Ramos (cell line): Measurements from ENCODE around the gene SLC9C2.
"Not testable (repeated sequence)": the region's sequence is repeated elsewhere in the genome, so short reads cannot be mapped to it uniquely, and the experiment has no call there.

Experiments
- in situ Hi-C: fragments of 300-500 bp; cut with MboI; formaldehyde crosslinking; loops from one replicate; pipeline ENCODE4 v1.14.3; 2022; ENCODE audit warnings: low sequenced_read_pairs; ENCODE audit not compliant: unreplicated experiment

SLC9C2 gene

GRCh38 chr1:173529106-173529505, 73.8 kb downstream of the SLC9C2 start:
- in situ Hi-C loops: no loop called here

GRCh38 chr1:173527151-173527826, 75.6 kb downstream of the SLC9C2 start:
- in situ Hi-C loops: no loop called here

GRCh38 chr1:173525926-173526325, 76.9 kb downstream of the SLC9C2 start:
- in situ Hi-C loops: no loop called here

- in situ Hi-C loops: no loop called here
Observed at GRCh38 chr1:173523329-173523728, 79.5 kb downstream of the SLC9C2 start.

- in situ Hi-C loops: no loop called here
Observed at GRCh38 chr1:173520799-173521198, 82.1 kb downstream of the SLC9C2 start.

GRCh38 chr1:173514503-173514902, 88.4 kb downstream of the SLC9C2 start:
- in situ Hi-C loops: not testable (repeated sequence)

- in situ Hi-C loops: no loop called here
Observed at GRCh38 chr1:173509797-173510196, 93.1 kb downstream of the SLC9C2 start.

GRCh38 chr1:173508541-173508940, 94.3 kb downstream of the SLC9C2 start:
- in situ Hi-C loops: no loop called here

- in situ Hi-C loops: no loop called here
Observed at GRCh38 chr1:173507847-173508209, 95.0 kb downstream of the SLC9C2 start.

GRCh38 chr1:173507205-173507846, 95.5 kb downstream of the SLC9C2 start:
- in situ Hi-C loops: no loop called here

GRCh38 chr1:173506437-173506836, 96.4 kb downstream of the SLC9C2 start:
- in situ Hi-C loops: no loop called here

GRCh38 chr1:173505391-173505790, 97.5 kb downstream of the SLC9C2 start:
- in situ Hi-C loops: no loop called here

GRCh38 chr1:173504268-173504667, 98.6 kb downstream of the SLC9C2 start:
- in situ Hi-C loops: no loop called here

- in situ Hi-C loops: no loop called here
Observed at GRCh38 chr1:173503391-173503790, 99.5 kb downstream of the SLC9C2 start.

- in situ Hi-C loops: no loop called here
Observed at GRCh38 chr1:173502104-173502503, 100.8 kb downstream of the SLC9C2 start.

- in situ Hi-C loops: no loop called here
Observed at GRCh38 chr1:173499729-173500128, 103.1 kb downstream of the SLC9C2 start.

- in situ Hi-C loops: no loop called here
Observed at GRCh38 chr1:173496757-173497320, 106.0 kb downstream of the SLC9C2 start.

GRCh38 chr1:173495609-173496267, 107.1 kb downstream of the SLC9C2 start:
- in situ Hi-C loops: no loop called here

GRCh38 chr1:173493125-173493524, 109.7 kb downstream of the SLC9C2 start:
- in situ Hi-C loops: not testable (repeated sequence)

GRCh38 chr1:173491508-173491907, 111.4 kb downstream of the SLC9C2 start:
- in situ Hi-C loops: no loop called here

GRCh38 chr1:173489929-173490328, 112.9 kb downstream of the SLC9C2 start:
- in situ Hi-C loops: no loop called here
